ENCODE data around the gene MAST2.
A peak's percentile ranks its signal among the peaks of the same experiment; 100 is the strongest.

The MAST2 gene

GRCh38 chr1:46076343-46076742, 272.9 kb downstream of the MAST2 start:
- Histone ChIP-seq H3K27ac (no peak overlapping the region), H4K20me1 (peaks cover 0 to 21% (median 2%) of the 10 kb centered on the region in 11 experiments; a peak in 5 of 22 replicates), H3K4me3 (no peak overlapping the region), H3K27me3 (no peaks in the 10 kb centered on the region), H3K36me3 (peaks cover 0 to 98% (median 76%) of the 10 kb centered on the region in 11 experiments; a peak in 18 of 22 replicates), H3K4me1 (peaks cover 0 to 28% (median under 1%) of the 10 kb centered on the region in 10 experiments; a peak in 8 of 20 replicates), H3K9me3 (replicated peaks in 1 of 11) (no peaks in the 10 kb centered on the region), H3K9ac (no peak overlapping the region), H3K4me2 (peak overlapping the region in 1 of 11 experiments; percentile 12; a peak in 1 of 22 replicates)
- no peak for TF ChIP-seq Cebpa-rat (IDR thresholded peaks at IDR 0.05)

- no peak overlapping the region for H3K9ac ChIP-seq
- H3K27ac ChIP-seq = no peak overlapping the region
- peaks cover 0 to under 1% (median 0%) of the 10 kb centered on the region in 11 experiments; a peak in 3 of 22 replicates for H3K9me3 ChIP-seq (replicated peaks in 1 of 11)
- H3K4me1 ChIP-seq = peaks cover 0 to 33% (median 4%) of the 10 kb centered on the region in 10 experiments; a peak in 7 of 20 replicates
- TF ChIP-seq Cebpa-rat (IDR thresholded peaks at IDR 0.05) = peak in 9 of 11 experiments; percentile 18 to 92 (median 75); a peak in 12 of 22 replicates
- no peaks in the 10 kb centered on the region for H3K27me3 ChIP-seq
- peak overlapping the region in 1 of 11 experiments; percentile 24; a peak in 1 of 22 replicates for H3K4me2 ChIP-seq
- H4K20me1 ChIP-seq = peaks cover 0 to 28% (median 6%) of the 10 kb centered on the region in 11 experiments; a peak in 6 of 22 replicates
- H3K4me3 ChIP-seq = no peak overlapping the region
- H3K36me3 ChIP-seq = peaks cover 0 to 90% (median 70%) of the 10 kb centered on the region in 11 experiments; a peak in 18 of 22 replicates
Measured at GRCh38 chr1:46077644-46078043, 274.2 kb downstream of the MAST2 start.

DNA sequence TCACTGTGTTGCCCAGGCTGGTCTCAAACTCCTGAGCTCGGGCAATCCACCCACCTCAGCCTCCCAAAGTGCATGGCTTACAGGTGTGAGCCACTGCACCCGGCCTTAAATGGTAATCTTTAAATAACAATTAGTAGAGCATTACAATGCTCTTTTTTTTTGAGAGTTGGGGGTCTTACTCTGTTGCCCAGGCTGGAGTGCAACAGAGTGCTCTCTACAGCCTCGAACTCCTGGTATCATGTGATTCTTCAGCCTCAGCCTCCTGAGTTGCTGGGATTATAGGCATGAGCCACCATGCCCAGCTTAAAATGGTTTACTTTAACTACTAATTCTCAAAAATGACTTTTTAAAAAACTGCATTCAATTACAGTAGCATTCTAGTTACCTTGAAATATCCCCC, 276.8 kb downstream of the MAST2 start:
- Histone ChIP-seq H3K4me2 (no peak overlapping the region), H3K27me3 (no peaks in the 10 kb centered on the region), H4K20me1 (peaks cover 0 to 33% (median 6%) of the 10 kb centered on the region in 11 experiments; a peak in 6 of 22 replicates), H3K9ac (no peak overlapping the region), H3K4me1 (peaks cover 0 to 39% (median 4%) of the 10 kb centered on the region in 10 experiments; a peak in 7 of 20 replicates), H3K27ac (no peak overlapping the region), H3K36me3 (peaks cover 0 to 90% (median 63%) of the 10 kb centered on the region in 11 experiments; a peak in 19 of 22 replicates), H3K9me3 (replicated peaks in 1 of 11) (peaks cover 0 to 27% (median 20%) of the 10 kb centered on the region in 11 experiments; a peak in 20 of 22 replicates), H3K4me3 (no peak overlapping the region)
- TF ChIP-seq Cebpa-rat (IDR thresholded peaks at IDR 0.05) = no peak

GRCh38 chr1:46081206-46081605, 277.8 kb downstream of the MAST2 start:
- Histone ChIP-seq H3K9me3 (replicated peaks in 1 of 11) (peaks cover 0 to 30% (median 21%) of the 10 kb centered on the region in 11 experiments; a peak in 20 of 22 replicates), H3K4me1 (peaks cover 0 to 34% (median 4%) of the 10 kb centered on the region in 10 experiments; a peak in 7 of 20 replicates), H3K4me2 (peak overlapping the region in 5 of 11 experiments; percentile 9 to 89 (median 14); a peak in 5 of 22 replicates), H3K9ac (no peak overlapping the region), H4K20me1 (peaks cover 0 to 43% (median 6%) of the 10 kb centered on the region in 11 experiments; a peak in 8 of 22 replicates), H3K27ac (no peak overlapping the region), H3K4me3 (no peak overlapping the region), H3K27me3 (no peaks in the 10 kb centered on the region), H3K36me3 (peaks cover 0 to 90% (median 60%) of the 10 kb centered on the region in 11 experiments; a peak in 18 of 22 replicates)
- TF ChIP-seq Cebpa-rat (IDR thresholded peaks at IDR 0.05) = no peak

GRCh38 chr1:46081619-46082018, 278.2 kb downstream of the MAST2 start:
- no peaks in the 10 kb centered on the region for H3K27me3 ChIP-seq
- no peak overlapping the region for H3K4me3 ChIP-seq
- H3K9me3 ChIP-seq (replicated peaks in 1 of 11) = peaks cover 0 to 30% (median 23%) of the 10 kb centered on the region in 11 experiments; a peak in 20 of 22 replicates
- H4K20me1 ChIP-seq = peaks cover 0 to 47% (median 7%) of the 10 kb centered on the region in 11 experiments; a peak in 8 of 22 replicates
- TF ChIP-seq Cebpa-rat (IDR thresholded peaks at IDR 0.05) = no peak
- H3K4me2 ChIP-seq = peak overlapping the region in 5 of 11 experiments; percentile 9 to 89 (median 14); a peak in 5 of 22 replicates
- no peak overlapping the region for H3K9ac ChIP-seq
- no peak overlapping the region for H3K27ac ChIP-seq
- H3K4me1 ChIP-seq = peaks cover 0 to 30% (median 4%) of the 10 kb centered on the region in 10 experiments; a peak in 7 of 20 replicates
- H3K36me3 ChIP-seq = peaks cover 0 to 90% (median 60%) of the 10 kb centered on the region in 11 experiments; a peak in 18 of 22 replicates

DNA sequence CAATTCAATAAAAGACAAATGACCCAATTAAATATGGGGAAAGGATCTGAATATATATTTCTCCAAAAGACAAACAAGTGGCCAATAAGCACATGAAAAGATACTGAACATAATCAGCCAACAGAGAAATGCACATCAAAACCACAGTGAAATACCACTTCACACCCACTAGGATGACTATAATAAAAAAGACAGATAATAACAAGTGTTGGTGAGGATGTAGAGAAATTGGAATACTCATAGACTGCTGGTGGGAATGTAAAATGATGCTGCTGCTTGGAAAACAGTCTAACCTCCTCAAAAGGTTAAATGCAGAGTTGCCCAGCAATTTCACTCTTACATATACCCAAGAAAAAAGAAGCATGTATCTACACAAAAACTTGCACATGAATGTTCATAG, 280.2 kb downstream of the MAST2 start:
- Histone ChIP-seq H3K9ac (no peak overlapping the region), H3K27me3 (no peaks in the 10 kb centered on the region), H3K9me3 (replicated peaks in 1 of 11) (peaks cover 0 to 32% (median 23%) of the 10 kb centered on the region in 11 experiments; a peak in 20 of 22 replicates), H3K36me3 (peaks cover 0 to 87% (median 57%) of the 10 kb centered on the region in 11 experiments; a peak in 18 of 22 replicates), H3K4me3 (no peak overlapping the region), H3K4me2 (no peak overlapping the region), H3K4me1 (peaks cover 0 to 19% (median 4%) of the 10 kb centered on the region in 10 experiments; a peak in 7 of 20 replicates), H3K27ac (no peak overlapping the region), H4K20me1 (peaks cover 0 to 57% (median 8%) of the 10 kb centered on the region in 11 experiments; a peak in 8 of 22 replicates)
- no peak for TF ChIP-seq Cebpa-rat (IDR thresholded peaks at IDR 0.05)

DNA sequence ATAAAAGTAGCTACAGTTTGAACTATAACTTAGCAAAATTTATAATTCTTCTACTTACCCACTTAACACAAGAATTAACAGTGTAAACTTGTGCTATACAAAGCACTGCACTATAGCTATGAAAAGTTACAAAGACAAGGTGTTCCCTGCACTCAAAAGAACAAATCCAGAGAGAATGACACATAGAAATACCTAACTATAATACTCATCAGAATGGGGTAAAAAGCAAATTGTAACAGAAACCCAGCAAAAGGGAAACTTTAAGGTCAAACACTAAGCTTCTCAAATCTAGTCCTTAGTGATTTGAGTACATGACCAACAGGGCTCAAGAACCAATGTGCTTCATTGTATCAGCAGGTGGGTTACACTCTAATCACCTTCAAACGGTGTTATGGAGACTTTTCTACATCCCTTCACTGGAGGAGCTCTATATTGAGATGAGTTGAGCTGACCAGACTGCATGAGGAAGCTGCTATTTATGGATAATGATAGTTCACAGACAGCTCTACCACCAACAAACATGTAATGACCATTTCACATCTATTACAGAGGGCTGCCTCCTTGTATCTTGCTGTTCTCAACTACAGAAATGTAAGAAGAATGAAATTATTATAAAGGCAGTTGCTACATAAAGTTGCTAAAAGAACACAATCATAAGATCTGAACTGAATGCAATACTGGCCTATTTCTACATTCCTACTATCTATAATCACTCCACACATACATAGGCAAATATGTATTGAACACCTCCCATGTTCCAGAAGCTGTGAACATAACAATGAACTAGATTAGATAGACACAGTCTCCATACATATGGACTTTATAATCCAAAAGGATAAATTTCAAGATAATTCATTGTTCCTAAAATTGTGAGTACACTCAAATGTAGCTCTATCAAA, 281.4 kb downstream of the MAST2 start:
- TF ChIP-seq Cebpa-rat (IDR thresholded peaks at IDR 0.05) = no peak
- H3K4me3 ChIP-seq = no peak overlapping the region
- no peaks in the 10 kb centered on the region for H3K27me3 ChIP-seq
- H3K9me3 ChIP-seq (replicated peaks in 1 of 11) = peaks cover 0 to 32% (median 23%) of the 10 kb centered on the region in 11 experiments; a peak in 20 of 22 replicates
- peak overlapping the region in 1 of 11 experiments; percentile 11; a peak in 1 of 22 replicates for H3K4me2 ChIP-seq
- peaks cover 0 to 19% (median 5%) of the 10 kb centered on the region in 10 experiments; a peak in 9 of 20 replicates for H3K4me1 ChIP-seq
- no peak overlapping the region for H3K9ac ChIP-seq
- H3K27ac ChIP-seq = no peak overlapping the region
- H3K36me3 ChIP-seq = peaks cover 0 to 76% (median 53%) of the 10 kb centered on the region in 11 experiments; a peak in 18 of 22 replicates
- peaks cover 0 to 63% (median 12%) of the 10 kb centered on the region in 11 experiments; a peak in 9 of 22 replicates for H4K20me1 ChIP-seq

Data from BLaER1 treated with 17β-estradiol and CSF1 and Interleukin-3, amounts not matched to agents 10 nM and 100 nM (cell line).